Fibroblast of skin of left quadriceps (primary cell): ENCODE measurements around the gene LRP5.

Experiments
- DNase-seq, 2 experiments: peaks; one replicate each; pipeline ENCODE4 v3.0.0-alpha.2; 2013; ENCODE audit warnings: low read depth in 2 of 2

The LRP5 gene

GRCh38 chr11:68312117-68312779 is at the start of gene LRP5:
Gene LRP5 (plus strand): TSS chr11:68312591. CDS start chr11:68312715, 124 bp downstream.
- DNase-seq = no peak

GRCh38 chr11:68263444-68264035 is 48.9 kb upstream of the LRP5 start:
- no peak for DNase-seq

- DNase-seq = no peak
Measured at GRCh38 chr11:68264244-68264643, 48.1 kb upstream of the LRP5 start.

GRCh38 chr11:68264741-68265540 is 47.5 kb upstream of the LRP5 start:
- no peak for DNase-seq

DNA sequence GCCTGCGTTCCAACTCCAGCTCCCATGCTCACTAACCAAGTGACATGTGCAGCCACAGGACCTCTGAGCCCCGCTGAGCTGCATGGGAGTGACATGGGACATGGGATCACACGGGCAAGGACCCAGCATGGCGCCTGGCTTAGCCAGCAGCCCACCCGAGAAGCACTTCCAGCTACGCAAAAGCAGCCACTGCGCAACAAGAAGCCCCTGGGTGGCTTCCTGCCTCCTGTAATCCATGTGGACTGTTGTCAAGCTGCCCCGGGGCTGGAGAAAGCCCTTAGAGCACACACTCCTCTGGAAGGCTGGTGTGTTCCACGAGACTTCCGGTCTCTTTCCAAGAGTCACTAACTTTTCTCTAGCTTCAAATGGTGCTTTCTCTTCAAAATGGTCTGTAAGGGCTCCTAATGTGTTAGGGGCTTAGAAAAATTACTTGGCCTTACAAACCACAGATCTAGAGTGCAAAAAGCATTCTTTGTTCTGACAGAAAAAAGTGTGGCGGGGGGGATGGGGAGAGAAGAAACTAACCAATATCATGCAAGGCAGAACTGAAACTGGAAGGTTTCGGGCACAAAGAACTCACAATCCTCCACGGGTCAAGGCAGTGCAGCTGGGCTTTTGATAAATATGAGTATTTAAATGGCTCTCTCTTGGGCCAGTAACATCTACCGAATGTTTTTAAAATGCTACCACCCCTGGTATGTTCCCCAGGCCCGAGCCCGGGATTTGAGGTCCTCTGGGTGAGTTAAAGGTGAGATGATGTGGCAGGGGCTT is 46.1 kb upstream of the LRP5 start:
- no peak for DNase-seq

DNA sequence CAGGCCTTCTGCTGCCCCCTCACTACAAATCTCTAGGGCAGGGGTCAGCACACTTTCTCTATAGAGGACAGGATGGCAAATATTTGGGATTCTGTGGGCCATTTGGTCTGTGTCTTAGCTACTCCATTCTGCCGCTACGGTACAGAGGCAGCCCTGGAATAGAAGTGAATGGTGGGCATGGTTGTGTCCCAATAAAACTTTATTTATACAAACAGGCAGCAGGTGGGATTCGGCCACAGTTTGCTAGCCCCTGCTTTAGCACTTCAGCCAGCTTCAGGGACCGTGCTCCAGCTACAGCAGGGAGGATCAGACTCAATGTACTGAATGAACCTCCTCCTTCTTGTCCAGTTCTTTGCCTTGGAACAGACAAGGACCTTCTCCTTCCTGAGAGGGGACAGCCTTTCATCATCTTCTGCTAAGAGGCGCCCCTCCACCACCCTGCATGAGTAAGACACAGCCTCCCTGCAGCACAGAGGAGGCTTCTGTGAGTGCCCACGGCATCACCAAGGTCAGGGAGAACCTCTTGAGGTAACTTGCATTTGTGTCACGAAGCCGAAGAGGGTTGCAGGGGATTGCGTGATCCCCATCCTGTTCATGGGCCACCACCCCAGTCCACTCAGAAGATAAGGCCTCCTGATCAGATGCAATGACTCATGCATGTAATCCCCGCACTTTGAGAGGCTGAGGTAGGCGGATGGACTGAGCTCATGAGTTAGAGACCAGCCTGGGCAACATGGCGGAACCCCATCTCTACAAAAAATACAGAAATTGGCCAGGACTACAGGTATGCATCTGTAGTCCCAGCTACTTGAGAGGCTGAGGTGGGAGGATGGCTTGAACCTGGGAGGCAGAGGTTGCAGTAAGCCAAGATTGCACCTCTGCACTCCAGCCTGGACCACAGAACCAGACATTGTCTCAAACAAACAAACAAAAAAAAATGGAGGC is 45.2 kb upstream of the LRP5 start:
- DNase-seq = no peak

DNA sequence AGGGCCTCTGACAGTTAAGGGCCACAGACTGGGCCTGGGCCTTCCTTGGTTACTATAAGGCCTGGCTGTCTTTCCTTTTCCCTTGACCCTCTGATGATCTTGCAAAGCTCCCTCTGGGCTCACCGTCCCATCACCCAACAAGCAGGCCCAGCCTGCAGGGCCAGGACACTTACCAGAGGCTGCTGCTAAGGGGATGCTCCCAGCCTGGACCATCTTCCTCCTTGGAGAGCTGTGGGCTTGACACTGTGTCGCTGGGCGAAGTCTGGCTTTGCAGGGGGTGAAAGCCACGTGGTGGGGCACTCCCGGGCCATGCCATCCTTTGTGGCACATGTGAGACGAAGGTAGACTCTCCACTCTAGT is 44.5 kb upstream of the LRP5 start:
- DNase-seq = no peak

GRCh38 chr11:68269414-68270081 is 42.8 kb upstream of the LRP5 start:
- DNase-seq = no peak

DNA sequence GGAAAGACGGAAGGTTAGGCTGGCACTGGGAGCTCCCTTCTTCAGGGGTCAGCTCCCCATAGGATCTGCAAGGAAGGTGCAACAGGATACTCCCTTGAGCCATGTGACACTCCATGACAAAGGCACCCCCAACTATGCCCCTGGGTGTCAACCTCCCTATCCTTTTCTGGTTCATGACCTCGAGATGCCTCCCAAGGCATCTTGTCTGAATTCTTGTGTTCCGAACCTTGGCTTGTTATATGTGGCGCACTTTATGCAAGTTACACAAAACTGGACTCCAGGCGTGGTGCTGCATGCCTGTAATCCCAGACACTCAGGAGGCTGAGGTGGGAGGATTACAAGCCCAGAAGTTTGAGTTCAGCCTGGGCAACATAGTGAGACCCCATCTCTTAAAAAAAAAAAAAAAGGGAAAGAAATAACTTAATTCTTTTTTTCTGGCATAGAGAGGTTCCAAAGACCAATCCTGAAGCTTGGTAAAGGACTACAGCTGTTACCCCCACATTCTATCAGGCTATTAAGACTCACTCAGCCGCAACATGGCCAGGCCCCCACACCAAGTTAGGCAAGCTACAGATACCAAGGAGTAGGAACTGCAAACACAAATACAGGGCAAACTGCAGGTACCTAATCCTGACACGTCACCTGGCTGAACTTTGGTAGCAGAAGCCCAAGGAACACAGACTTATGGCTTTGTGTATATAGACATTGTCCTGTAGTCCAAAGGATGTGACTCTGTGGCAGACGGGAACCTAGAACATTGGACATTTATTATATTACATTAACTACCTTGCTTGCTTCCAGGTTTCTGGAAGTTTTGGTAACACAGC is 42.0 kb upstream of the LRP5 start:
- no peak for DNase-seq

- DNase-seq = peak; percentile 57 to 61
Measured at GRCh38 chr11:68271023-68271780, 41.2 kb upstream of the LRP5 start.

- peak; percentile 85 to 86 for DNase-seq
Measured at GRCh38 chr11:68271781-68272608, 40.4 kb upstream of the LRP5 start, which contains the start of gene C11orf24. Gene C11orf24 (minus strand): TSS chr11:68271973. CDS start chr11:68263767, 8,206 bp downstream.

DNA sequence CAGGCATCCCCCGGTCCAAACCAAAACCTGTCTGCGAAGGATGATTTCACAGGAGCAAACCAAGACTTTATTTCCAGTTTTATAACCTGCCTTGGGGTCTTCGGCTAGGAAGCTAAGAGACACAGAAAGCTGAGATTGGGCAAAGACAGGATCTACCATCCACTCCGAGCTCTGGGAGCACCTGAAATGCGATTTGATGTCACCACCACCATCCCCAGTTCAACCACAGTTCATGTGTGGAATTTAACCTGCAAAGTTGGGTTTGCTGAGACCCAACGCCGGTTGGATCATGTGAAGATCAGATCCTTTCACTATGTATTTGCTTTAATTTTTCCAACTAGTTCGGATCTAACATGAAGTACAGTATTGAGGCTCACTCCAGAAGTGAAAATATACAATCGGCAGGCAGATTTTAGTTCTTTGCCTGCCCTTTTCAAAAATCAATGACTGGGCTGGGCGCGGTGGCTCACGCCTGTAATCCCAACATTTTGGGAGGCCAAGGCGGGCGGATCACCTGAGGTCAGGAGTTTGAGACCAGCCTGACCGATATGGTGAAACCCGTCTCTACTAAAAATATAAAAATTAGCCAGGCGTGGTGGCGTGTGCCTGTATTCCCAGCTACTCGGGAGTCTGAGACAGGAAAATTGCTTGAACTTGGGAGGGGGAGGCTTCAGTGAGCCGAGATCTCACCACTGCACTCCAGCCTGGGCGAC is 39.2 kb upstream of the LRP5 start:
- DNase-seq = no peak

- DNase-seq = no peak
Measured at GRCh38 chr11:68274306-68274705, 38.1 kb upstream of the LRP5 start.

GRCh38 chr11:68275721-68276507 is 36.5 kb upstream of the LRP5 start:
- DNase-seq = no peak

GRCh38 chr11:68276861-68277260 is 35.5 kb upstream of the LRP5 start:
- DNase-seq = no peak

DNA sequence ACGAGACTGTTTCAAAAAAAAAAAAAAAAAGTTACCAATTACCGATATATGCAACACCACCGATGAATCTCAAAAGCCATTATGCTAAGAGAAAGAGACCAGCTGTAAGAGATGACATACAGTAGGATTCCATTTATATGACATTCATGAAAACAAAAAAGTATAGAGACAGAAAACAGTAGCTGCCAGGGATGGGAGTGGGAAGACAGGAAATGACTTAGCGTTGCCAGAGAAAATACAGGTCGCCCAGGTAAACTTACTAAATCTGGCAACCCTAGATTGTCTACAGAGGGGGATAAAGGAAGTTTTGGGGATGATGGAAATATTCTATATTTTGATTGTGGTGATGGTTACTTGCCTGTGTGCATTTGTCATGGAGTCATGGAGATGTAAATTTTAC is 32.7 kb upstream of the LRP5 start:
- no peak for DNase-seq
